HG03439 (cell line): ENCODE results near the gene HSBP1L1.

ENCODE experiments used
- ATAC-seq: cut with Tn5 transposase; IDR thresholded peaks from one replicate; pipeline ENCODE4 v1.9.1; 2021; ENCODE audit warnings: mild to moderate bottlenecking, moderate library complexity; ENCODE audit not compliant: unreplicated experiment

Gene HSBP1L1

GRCh38 chr18:79944126-79944731 lies 20.2 kb upstream of the HSBP1L1 start:
- ATAC-seq, result peak; percentile 44

DNA sequence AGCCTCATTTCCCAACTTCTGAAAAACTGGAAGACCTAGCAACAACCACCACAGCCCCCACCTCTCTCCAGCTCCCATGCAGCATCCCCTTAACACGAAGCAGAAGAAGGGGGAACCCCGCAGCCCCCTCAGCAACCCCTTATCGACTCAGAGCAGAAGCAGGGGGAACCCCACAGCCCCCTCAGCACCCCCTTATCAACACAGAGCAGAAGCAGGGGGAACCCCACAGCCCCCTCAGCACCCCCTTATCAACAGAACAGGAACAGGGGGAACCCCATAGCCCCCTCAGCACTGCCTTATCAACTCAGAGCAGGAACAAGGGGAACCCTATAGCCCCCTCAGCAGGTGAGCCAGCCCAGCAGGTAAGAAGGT lies 19.7 kb upstream of the HSBP1L1 start:
- ATAC-seq, result no peak

DNA sequence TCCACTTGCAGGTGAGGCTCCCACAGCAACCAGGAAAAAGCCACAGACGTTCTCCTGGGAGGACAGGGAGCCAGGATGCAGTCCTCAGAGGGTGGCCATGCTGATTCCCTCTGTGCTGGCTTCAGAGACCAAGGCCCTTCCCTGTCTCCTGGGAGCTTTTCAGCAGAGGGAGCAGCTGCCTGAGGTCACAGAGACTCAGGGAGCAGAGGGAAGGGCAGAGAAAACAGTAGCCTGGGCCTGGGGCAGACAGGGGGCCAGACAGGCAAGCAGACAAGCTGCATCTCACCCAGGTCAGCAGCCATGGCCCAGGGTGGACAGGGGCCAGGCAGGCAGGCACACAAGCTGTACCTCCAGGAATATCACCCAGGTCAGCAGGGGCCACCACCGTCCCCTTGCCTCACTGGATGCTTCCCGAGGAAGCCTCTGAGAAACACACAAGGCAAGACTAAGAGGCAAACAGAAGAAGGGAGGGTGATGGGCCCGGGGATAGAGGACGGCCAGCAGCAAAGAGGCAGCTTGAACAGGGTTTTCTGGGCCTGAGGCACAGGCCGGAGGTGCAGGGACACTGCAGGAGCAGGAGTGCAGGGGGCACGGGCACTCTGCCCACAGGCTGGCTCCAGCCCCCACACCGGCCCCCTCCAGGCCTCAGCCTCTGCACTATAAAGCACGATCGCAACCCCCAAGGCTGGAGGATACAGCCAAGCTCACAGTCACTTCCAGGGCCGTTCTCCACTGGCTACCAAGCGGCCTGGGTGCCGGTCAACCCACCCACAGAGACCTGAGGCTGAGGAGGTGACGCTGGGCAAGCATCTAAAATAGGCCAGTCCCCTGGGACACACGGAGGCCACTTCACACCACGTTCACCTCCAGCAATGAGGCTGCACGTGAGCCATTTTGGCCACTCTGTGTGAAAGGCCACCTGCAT lies 19.1 kb upstream of the HSBP1L1 start:
- no peak for ATAC-seq

- ATAC-seq, result no peak
These were observed 17.2 kb upstream of the HSBP1L1 start for GRCh38 chr18:79947054-79947755.

- no peak for ATAC-seq
These were observed 16.4 kb upstream of the HSBP1L1 start for GRCh38 chr18:79947881-79948610.

DNA sequence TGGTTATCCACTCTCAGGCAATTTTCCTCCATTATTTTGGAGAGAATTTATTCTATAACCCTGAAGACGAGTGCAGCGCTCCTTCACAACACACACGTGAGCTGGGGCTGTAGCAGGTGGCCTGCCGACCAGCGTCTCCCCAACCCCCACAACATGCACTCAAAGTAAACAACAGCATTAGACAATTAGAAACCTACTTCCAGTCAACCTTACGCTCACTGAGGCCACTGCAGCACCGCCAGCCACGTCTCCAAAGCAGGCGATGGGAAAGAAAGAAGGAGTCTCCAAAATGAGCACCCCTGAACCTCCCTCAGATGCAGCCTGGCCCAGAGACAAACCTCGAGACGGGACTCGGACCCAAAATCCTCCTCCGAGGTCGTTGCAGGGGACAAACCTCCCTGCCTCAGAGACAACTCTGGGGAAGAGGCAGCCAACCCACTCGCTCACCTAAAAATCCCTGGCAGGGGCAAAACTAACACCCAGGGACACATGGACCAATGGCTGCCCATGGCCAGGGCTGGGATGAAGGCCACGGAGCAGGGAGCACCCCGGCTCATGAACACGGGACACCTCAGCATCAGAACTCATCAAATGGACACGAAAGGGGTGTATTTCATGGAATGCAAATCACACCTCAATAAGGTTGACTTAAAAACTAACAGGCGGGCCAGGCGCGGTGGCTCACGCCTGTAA lies 15.6 kb upstream of the HSBP1L1 start:
- ATAC-seq, result no peak

- no peak for ATAC-seq
These were observed 14.6 kb upstream of the HSBP1L1 start for GRCh38 chr18:79949697-79950487.

GRCh38 chr18:79950515-79951341 lies 13.7 kb upstream of the HSBP1L1 start:
- no peak for ATAC-seq

DNA sequence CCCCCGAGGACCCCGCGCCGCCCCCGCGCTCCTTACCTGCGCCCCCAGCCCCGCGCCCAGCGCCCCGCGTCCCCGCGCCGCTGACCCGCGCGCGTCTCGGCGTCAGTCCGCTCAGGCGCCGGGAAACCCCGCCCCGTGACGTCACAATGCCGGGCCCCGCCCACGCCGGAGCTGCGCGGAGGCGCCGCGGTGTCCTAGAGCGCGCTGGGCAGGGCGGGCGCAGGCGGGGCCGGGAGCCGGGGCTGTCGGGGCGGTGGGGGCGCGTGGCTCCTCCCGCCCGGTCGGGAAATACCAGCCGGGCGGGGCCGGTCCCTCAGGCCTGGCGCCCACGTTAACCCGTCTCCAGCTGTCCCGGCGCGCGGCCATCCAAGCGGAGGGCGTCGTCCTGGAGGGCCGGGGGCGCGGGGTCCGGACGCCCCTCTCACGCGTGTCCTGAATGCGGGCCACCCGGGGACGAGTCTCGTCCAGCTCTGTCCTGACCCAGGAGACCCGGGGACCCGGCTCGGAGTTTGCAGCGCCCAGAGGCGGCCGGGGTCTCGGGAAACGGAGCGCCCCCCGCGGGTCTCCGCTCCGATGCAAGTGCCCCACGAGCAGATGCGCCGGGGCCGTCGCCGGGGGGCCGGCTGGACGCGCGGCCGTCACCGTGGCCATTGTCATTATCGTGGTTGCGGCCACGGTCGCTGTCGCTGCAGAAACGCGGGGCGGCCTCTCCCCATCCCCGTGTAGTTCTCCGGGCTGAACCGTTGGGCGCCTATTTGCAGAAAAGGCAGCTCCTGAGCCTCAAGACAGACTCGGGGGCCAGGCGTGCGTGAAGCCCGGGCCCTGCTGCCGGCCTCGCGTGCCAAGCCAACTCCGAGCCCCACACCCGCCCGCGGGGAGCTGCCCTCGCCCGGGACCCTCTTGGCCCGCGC lies 12.6 kb upstream of the HSBP1L1 start, which contains the start of gene SLC66A2:
Gene SLC66A2, minus strand, starts transcription at position 109 of the 911 bp plus-strand sequence. CDS start 727 bp downstream, outside the sequence.
- peak; percentile 74 for ATAC-seq

DNA sequence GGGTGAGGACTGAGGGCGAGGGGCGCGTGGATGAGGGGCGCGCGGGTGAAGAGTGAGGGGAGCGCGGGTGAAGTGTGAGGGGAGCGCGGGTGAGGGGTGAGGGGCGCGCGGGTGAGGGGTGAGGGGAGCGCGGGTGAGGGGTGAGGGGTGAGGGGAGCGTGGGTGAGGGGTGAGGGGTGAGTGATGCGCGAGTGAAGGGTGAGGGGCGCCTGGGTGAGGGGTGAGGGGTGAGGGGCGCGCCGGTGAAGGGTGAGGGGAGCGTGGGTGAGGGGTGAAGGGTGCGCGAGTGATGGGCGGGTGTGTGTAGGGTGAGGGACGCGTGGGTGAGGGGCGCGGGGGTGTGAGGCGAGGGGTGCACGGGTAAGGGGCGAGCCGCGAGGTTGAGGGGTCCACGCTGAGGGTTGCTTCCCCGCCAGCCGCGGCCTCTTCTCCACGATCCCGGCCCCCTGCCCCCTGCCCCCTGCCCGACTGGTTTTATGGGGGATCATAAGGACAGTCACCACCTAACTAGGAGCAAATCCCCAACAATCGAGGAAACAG lies 11.9 kb upstream of the HSBP1L1 start:
- ATAC-seq, result no peak

- no peak for ATAC-seq
These were observed 11.4 kb upstream of the HSBP1L1 start for GRCh38 chr18:79952996-79953559.

GRCh38 chr18:79953971-79954651 lies 10.3 kb upstream of the HSBP1L1 start:
- no peak for ATAC-seq

DNA sequence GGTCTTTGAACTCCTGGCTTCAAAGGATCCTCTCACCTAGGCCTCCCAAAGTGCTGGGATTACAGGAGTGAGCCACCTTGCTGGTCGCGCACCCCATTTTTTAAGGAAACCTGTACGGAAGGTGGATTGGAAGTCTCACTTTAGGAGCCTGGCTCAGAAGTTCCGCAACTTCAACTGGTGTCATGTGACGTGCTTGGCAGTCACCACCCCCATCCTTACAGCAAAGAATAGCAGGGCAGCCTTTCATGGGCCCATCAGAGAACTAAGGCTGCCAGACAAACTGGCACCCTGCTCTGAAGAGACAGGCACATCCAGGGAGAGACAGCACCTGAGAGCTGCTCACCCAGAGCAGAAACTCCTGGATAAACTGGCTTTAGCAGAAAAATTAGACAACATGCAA lies 9.7 kb upstream of the HSBP1L1 start:
- no peak for ATAC-seq

DNA sequence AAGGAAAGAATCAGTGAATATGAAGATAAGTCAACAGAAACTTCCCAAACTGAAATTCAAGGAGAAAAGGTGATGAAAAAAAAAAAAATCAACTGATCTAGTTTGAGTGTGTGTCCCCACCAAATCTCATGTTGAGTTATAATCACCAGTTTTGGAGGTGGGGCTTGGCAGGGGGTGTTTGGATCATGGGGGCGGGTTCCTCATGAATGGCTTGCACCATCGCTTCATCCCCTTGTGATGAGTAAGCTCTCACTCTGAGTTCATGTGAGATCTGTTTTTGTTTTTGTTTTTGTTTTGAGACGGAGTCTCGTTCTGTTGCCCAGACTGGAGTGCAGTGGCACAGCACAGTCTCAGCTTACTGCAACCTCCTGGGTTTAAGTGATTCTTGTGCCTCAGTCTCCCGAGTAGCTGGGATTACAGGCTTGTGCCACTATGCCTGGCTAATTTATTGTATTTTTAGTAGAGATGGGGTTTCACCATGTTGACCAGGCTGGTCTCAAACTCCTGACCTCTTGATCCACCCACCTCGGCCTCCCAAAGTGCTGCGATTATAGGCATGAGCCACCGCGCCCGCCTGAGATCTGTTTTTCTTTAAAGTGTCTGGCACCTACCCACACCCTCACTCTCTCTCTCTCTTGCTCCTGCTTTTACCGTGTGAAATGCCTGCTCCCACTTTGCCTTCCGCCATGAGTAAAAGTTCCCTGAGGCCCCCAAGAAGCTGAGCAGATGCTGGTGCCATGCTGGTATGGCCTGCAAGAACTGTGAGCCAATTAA lies 9.0 kb upstream of the HSBP1L1 start:
- ATAC-seq, result no peak

DNA sequence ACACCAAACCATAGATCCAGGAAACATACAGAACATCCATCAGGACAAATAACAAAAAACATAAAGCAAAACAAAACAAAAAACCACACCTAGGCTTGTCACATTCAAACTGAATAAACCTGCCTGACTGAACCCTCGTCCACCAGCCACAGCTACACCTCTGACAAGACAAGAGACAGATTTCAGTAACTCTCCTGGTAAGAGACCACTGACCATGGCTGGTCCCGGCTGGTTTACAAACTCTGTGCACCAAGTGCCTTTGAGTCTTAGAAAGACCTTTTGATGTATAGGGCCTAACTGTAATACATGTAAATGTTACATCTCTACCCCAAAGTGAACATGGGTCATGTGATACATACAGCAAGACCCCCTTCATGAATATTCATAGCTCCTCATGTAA lies 8.2 kb upstream of the HSBP1L1 start:
- no peak for ATAC-seq

GRCh38 chr18:79958981-79959380 lies 5.5 kb upstream of the HSBP1L1 start:
- no peak for ATAC-seq
